GM19099 (cell line): ENCODE measurements around the gene GPER1.

ENCODE experiments used
- POLR2A ChIP-seq: IDR thresholded peaks from 3 replicates; pipeline ENCODE4 v1.6.1; 2011; ENCODE audit warnings: low read depth; ENCODE audit not compliant: insufficient read length; ENCODE audit errors: extremely low read depth

Gene GPER1

DNA sequence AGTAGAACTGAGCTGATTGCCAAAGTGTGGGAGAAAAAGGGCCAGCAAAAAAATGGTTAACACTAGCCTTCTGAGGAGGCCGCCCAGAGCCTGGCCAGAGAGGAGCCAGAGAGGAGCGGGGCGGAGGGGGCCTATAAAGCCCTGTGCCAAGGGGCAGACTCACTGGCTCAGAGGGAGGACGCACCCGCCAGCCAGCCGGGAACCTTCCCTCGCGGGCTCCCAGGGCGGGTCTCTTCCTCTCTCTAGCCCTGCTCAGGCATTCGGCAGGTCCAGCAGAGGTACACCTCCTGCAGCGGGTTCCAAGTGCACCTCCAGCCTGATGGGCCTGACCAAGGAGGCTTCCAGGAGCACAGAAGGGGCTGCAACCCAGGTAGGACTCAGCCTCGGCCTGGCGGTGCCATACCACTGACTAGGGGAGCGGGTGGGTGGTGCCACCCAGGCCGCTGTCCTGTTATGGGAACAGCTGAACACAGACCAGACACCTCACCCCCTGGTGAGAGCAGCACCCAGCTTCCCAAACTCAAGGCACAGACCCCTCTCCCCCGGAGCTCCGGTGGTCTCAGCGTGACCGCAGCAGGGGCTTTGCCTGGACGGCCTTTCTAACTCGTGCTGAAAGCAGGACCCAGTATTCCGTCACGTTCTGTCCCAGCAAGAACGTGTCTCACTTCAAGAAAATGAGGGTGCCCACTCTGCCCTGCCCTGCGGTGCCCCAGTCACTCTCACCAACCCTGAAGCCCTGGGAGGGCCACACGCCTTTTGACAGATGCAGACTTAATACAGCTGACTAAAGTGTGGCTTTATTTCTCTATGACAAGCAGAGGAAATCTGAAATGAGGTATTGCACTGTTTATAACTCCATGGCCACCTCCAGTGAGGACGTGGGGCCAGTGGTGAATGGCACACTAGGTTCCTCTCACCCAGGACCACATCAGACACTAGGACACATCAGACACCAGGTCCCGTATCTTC, at the start of gene GPER1:
TSS of gene GPER1 (plus strand) at position 162 of the 969 bp plus-strand sequence. CDS start 3,616 bp downstream, outside the sequence.
- TF ChIP-seq POLR2A, result no peak

DNA sequence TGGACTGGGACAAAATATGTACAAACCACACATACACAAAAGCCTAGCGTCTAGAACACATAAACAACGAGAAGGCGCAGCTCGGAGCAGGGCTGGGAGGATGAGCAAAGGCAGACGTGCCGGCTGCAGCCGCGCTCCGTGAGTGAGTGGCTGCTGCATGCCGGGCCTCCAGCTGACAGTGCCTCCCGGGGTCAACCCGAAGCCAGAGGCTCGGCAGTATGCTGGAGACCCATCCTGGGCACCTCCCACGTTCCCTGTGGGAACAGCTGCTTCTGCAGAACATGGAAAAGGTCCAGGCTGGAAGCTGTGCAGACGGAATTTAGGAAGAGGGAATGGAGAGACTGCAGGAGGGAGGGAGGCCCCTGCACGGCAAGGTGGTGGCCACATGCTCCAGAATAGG, 47.1 kb upstream of the GPER1 start:
- TF ChIP-seq POLR2A, result no peak

DNA sequence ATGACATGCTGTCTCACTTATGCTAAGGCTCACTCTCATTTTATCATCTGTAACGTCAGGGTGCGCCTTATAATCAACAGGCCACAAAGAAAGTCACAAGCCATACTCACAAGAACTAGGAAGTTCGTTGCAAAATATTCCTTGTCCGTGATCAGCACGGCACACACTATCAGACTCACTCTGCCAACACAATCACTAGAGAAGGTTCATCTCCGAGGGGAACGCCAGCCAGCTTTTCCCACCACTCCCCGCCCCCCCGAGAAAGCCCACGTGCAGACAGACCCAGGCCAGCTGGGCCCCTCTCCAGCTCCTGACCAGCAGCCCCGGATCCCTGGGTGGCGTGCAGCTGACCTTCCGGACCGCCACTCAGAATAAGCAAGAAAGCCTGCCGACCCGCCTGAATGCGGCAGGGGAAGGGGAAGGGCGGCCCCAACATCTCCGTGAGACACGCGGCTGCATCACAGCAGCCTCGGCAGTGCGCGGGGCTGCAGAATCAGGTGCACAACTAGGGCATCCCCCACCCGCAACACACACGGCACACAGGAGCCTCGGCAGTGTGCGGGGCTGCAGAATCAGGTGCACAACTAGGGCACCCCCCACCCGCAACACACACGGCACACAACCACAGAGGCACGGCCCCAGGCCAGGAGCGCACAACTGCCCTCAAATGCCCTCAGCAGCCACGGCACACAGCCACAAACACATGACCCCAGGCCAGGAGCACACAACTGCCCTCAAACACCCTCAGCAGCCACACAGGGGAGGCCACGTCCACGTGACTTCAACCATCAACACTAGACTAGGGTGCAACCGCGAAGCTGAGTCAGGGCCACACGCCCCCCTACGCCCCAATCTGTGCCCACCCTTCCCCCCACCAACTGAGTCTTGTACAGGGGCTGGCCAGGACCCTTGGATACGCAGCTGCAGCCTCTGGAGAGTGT, 46.1 kb upstream of the GPER1 start:
- no peak for TF ChIP-seq POLR2A

DNA sequence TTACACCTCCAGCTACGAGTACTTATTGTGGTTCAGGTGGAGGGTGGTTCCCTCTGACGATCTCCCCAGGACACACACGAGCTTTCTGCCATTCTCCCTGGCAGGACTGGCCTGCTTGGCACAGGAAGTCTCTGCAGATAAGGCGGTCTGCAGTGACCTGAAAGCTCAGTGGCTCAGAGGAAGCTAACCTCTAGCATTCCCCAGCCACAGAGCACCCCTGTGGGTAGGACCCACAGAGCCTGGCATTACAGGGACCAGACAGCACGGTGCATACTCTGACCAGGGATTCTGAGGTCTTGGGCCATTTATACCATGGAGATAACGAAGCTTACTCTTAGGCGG, 45.5 kb upstream of the GPER1 start:
- no peak for TF ChIP-seq POLR2A

DNA sequence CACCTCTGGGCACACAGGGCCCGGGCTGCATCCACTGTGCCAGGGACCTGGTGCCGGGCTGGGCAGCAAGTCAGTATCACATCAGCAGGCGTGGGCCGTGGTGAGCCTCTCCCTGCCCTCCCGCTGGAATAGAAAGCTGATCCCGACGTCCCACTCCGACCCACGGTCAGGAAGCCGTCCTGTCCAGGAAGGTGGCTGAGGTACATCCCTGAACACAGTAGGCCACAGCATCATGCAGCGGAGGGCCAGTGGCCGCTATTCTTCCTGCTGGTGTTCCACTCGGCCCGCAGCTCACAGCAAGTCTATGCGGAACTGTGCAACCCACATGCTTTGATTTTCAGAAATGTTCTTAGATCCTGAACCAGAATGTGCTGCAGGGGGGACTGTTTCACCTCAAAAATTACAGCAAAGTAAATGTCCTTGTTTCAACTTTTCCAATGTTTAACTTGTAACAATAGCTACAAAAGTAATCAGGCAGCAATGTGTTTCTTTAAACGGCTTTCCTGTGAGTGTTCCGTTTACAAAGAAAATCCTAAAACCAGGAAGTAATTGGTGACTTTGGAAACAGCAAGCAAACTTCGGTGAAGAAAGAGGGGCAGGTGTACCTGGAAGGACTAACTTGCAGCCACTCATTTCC, 44.2 kb upstream of the GPER1 start:
- no peak for TF ChIP-seq POLR2A

DNA sequence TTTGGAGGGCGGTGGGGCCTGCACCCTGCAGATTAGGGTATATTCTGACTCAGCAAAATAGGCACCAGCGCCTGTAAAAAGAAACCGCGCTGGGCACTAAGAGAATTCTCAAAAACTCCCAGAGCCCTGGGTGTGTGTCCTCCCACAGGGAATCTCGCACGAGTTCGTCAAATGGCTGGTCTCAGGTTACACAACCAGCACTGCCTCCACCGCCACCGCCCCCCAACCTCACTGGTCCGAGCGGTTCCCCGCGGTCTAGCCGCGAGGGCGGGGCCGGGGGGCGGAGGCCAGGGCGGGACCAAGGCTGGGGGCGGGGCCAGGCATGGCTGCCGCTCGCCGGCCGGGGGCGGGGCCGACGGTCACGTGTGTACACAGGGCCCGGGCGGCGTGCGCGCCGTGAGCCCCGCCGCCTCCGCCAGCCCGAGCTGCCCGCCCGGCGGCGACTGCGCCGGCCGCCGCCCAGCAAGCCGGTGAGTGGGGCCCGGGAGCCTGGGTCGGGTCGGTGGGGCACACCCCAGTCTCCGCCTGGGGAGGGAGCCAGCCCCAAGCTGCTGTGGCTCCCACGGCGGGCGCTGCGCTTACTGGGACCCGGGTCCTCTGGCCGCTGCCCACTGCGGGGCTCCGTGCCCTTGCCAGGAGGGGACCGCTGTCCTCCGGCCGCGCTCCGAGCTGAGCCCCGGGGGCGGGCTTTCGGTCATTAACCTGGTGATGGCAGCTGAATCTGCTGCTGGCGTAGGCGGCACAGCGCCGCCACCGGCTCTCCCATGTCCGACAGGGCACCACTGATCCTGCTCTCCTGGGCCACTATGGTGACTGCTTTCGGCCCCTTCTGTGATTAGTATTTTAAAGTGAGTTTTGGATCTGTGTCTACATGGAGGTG, 43.5 kb upstream of the GPER1 start, which contains the start of gene GPR146:
TSS of gene GPR146 (plus strand) at position 358 of the 880 bp plus-strand sequence. CDS start 12,970 bp downstream, outside the sequence.
- TF ChIP-seq POLR2A, result peak; percentile 44

DNA sequence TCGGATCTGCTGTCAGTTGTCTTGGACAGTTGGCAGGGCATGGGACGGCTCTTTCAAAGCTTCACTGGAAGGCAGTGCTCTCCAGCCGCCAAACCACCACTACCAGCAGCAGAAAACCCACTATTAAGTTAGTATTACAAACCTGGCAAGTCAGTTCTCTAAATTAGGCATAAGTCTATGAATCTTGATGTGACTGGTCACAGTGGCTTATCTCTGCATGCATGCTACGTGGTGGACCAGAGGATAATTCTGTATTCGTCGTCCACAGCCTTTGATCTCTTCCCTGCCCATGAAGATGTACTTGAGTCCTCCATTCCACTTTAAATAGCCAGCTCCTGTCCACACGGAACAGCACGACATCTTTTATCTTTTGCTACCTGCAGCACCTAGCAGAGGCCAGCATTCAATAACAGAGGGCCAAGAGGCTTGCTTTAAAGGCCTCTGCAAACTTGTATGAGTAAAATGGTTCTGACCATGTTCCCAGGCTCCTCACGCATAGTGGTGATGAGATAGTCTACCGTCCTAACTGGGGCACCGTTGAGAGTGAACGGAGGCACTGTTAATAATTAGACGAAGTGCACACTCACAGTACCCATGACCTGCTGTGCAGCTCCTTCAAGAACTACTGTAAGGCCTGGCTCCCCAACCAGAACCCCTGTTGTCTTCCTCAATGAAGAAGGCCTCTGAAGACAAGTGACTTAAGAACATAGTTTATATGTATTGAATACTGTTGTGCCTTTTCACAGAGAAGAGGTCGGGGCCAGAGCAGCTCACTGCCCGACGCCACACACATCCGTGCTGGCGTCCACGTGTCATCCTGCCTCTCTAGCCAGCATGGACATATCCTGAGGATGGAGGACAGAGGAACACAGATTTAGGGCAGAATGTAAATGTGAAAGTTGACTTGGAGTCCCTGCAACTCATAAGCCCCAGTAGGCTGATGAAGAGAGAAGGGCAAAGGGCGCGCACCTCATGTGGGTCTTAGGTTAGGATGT, 42.5 kb upstream of the GPER1 start:
- TF ChIP-seq POLR2A, result no peak

DNA sequence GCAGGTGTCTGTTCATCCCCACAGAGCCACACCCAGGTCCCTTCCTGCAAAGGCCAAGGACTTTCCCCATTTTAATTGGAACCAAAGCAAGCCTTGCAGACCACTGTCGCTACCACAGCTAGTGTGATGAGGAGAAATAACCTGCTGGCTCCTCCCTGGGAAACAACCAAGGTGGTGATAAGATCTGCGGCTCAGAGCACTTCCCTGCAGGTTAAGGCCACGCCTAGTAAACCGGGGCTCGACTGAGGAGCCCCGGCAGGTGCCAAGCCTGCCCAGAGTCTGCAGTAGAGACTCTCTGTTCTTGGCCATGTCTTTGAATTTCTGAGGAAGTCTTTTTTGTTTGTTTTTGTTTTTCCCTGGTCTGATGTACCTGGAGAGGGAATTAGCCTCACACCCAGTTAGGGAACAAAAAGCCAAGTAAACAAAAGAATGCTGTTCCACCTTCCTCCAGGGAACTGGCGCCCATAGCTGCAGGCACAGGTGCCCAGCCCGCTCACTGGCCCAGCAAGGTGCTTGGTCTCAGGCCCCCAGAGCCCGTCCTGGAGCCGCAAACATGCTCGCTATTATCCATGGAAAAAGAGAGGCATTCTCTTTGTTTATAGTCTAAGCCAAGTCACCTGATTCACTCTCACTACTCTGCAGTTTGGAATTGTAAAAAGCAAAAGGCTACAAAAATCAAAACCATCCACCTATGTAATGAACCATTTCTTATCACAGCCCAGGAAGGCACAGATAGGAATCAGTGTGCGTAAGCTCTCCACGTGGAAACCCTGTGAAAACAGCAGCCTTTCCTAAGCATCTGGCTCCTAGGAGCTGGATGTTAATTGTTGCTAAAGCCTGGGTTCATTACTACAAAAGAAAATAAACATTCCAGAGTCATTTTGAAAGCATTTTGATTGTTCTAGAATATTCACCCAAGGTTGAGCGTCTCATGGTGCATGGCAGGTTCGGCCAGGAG, 40.9 kb upstream of the GPER1 start:
- TF ChIP-seq POLR2A, result no peak

DNA sequence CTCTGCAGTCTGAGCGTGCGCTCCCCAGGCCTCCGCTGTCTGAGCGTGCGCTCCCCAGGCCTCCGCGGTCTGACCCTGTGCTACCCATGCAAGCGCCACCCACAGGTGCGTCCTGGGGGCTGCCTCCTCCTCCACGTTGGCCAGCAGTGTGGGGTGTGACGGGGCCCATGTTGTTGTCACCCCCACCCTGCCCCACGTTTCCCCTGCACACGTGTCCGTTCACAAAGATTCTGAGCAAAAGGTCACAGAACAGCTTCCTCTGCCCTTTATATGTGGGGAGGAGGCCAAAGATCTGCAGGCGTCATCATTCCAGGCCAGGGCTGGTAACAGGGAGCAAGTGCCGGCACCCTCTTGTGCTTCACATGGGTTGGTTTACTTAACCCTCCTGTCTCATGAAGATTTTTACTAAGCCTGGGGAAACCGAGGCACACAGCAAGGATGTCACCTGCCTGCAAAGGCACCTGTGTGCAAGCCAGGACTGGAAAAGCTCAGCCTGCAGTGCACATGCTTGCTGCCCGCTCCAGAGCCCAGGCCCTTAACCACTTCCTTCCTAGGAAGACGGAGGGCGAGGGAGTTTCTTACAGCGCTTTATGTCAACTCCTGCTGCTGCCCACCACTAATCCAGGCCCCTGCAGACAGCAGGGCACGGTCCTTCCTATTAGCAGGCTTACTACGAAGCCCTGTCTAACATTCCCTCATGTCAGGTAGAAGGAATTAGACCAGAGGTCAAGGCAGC, 38.7 kb upstream of the GPER1 start:
- no peak for TF ChIP-seq POLR2A

DNA sequence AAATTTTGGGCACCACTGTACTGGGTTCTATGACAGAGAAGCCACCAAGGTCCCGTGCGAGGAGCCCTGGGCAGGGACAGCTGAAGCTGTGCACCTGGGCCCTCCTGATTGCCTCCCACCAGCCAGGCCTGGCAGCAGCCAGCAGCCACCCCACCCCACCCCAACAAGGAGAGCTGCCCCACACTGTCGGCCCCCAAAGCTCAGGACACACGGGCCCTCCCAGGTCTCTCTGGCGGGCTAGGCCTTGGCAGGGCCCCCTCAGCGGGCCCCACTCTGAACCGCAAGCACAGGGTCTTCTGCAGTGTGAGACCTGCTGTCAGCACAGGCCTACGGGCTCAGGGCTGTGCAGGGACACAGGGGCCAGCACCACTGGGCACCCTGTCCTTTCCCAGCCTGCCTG, 38.1 kb upstream of the GPER1 start:
- no peak for TF ChIP-seq POLR2A

DNA sequence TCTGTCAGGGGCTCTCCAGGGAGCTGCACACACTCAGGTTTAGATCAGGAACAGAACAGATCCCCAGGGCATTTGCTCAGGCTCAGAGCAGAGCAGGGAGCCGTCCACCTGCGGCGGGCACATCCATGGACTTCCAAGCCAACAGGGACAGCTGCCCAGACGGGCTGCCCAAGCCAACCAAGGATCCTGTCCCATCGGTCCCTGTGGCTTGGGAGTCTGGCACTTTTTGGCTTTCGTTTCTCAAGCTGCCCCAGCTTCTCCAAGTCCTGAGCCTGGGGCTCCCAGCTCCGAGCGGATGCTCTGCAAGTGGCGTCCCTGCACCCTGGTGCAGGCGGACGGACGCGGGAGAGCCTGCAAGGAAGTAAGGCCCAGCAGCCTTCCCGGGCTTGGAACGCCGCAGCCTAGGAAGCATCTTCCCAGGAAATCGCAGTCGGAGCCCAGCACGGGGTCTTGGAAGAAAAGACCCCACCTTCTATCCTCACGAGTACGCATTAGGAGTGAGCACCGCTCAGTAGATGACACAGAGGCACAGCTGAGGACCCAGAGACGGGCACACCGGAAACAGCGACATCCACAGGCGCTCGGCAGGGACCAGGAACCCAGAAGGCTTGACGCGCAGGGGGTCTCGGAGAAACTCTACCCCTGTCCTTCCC, 37.5 kb upstream of the GPER1 start:
- no peak for TF ChIP-seq POLR2A
